Measurements from ENCODE around the gene GLIS1. TPM values are rescaled to one million over a fixed set of nuclear protein-coding genes. Genes with fewer than 3 reads are reported as not detected.

Gene GLIS1
- polyA plus RNA-seq, 3 donors = not detected

DNA sequence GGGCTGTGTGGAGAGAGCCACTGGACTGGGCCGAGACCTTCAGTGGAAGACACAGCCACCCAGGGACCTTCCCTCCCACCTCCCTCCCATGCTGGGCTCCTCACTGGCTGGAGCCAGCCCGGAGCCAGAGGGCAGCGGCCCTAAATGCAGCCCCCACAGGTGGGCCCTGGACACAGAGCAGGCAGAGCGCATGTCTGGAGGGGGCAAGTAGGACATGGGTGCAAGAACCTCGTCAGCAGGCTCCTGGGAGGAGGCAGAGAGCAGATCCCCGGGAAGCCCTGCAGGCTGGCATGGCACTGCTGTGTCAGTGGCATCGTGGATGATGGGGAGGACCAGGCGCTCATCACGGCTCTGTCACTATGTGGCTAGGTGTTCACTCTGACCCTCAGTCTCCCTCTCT lies 234.1 kb downstream of the GLIS1 start:
- no peak overlapping the region for H2AFZ ChIP-seq (ENCODE audit: insufficient read depth, low read depth, low read length, poor library complexity, severe bottlenecking)
- no peaks in the 10 kb centered on the region for H3K79me2 ChIP-seq (ENCODE audit: insufficient read depth, low read length)
- Mint-ChIP-seq H3K27me3 (ENCODE audit: low read depth in 3 of 3) (peaks cover 2 to 3% (median 2%) of the 10 kb centered on the region in 3 donors), H3K4me3 (no peak overlapping the region), H3K9me3 (no peaks in the 10 kb centered on the region), H3K4me1 (peaks cover 5% of the 10 kb centered on the region), H3K27ac (no peak overlapping the region), H3K36me3 (no peaks in the 10 kb centered on the region)
- H3K4me2 ChIP-seq (replicated peaks; ENCODE audit: extremely low read depth, low read length, poor library complexity, severe bottlenecking) = no peak overlapping the region
- 93% methylated on average over 8 of the region's 9 CpGs for WGBS (ENCODE audit: insufficient coverage)
- DNase-seq = no peak
- intact Hi-C loops (cut with micrococcal nuclease) = no loop called here
- no peaks in the 10 kb centered on the region for H4K20me1 ChIP-seq (ENCODE audit: insufficient read depth, low read length)
- no peak overlapping the region for H3K9ac ChIP-seq (ENCODE audit: insufficient read depth, low read length, poor library complexity, severe bottlenecking)
- H3K4me1 ChIP-seq (ENCODE audit: control insufficient read depth in 1 of 2, insufficient read depth in 2 of 2, low read length in 2 of 2) = no peaks in the 10 kb centered on the region
- no peak overlapping the region for H3K27ac ChIP-seq (ENCODE audit: low read depth in 1 of 2, low read length in 2 of 2)
- TF ChIP-seq, protein P1, sequence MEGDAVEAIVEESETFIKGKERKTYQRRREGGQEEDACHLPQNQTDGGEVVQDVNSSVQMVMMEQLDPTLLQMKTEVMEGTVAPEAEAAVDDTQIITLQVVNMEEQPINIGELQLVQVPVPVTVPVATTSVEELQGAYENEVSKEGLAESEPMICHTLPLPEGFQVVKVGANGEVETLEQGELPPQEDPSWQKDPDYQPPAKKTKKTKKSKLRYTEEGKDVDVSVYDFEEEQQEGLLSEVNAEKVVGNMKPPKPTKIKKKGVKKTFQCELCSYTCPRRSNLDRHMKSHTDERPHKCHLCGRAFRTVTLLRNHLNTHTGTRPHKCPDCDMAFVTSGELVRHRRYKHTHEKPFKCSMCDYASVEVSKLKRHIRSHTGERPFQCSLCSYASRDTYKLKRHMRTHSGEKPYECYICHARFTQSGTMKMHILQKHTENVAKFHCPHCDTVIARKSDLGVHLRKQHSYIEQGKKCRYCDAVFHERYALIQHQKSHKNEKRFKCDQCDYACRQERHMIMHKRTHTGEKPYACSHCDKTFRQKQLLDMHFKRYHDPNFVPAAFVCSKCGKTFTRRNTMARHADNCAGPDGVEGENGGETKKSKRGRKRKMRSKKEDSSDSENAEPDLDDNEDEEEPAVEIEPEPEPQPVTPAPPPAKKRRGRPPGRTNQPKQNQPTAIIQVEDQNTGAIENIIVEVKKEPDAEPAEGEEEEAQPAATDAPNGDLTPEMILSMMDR (IDR thresholded peaks at IDR 0.05) = no peak
- H3K27me3 ChIP-seq (ENCODE audit: control insufficient read depth in 2 of 2, insufficient read depth in 2 of 2, low read length in 2 of 2) = no peaks in the 10 kb centered on the region
- no peak overlapping the region for H3K4me3 ChIP-seq (replicated peaks in 1 of 3; ENCODE audit: low read depth in 2 of 3, low read length in 3 of 3)
- no peaks in the 10 kb centered on the region for H3K36me3 ChIP-seq (replicated peaks in 1 of 2; ENCODE audit: control insufficient read depth in 1 of 2, insufficient read depth in 2 of 2, low read length in 2 of 2)
- no peaks in the 10 kb centered on the region for H3K9me3 ChIP-seq (replicated peaks in 1 of 2; ENCODE audit: control insufficient read depth in 1 of 2, insufficient read depth in 1 of 2, low read length in 2 of 2)

DNA sequence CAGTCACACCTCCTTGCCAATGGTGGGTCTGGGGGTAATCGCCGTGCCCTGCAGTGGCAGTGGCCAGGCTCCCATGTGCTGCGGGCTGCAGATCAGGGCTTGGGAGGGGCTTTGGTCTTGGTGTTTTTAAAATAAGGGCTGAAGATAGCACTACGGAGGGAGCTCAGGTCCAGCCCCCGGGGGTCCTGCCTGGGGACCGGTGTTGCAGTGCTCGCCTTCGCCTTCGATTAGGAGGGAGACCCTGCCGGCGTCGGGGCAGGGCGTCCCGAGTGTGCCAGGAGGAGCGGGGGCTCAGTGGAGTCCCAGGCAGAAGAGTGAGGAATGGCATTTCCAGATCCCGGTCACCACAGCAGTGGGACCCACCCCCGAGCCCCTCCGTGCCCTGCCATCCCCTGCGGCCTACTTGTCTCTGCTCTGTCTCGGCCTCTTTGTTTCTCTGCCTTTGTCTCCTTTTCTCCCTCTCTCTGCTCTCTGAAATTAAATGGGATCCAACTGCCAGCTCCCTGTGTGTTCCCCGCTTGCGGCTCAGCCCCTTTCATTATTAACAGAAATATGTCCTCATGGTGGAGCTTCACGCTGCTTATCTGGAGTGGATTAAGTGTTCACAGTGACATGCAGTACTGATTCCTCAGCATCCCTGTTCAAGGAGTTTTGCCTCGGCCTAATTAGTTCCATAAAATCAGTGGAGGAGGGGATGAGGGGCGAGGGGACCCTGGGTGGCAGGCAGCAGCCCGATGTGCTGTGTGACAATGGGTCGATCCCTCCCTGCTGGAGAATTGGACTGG lies 235.3 kb downstream of the GLIS1 start:
- Mint-ChIP-seq H3K4me1 (peaks cover 3% of the 10 kb centered on the region), H3K27me3 (ENCODE audit: low read depth in 3 of 3) (peaks cover 2 to 3% (median 2%) of the 10 kb centered on the region in 3 donors), H3K36me3 (no peaks in the 10 kb centered on the region), H3K9me3 (no peaks in the 10 kb centered on the region), H3K4me3 (no peak overlapping the region), H3K27ac (peak overlapping the region in 1 of 7 donors; percentile 53)
- no peak for DNase-seq
- no peak overlapping the region for H3K27ac ChIP-seq (ENCODE audit: low read depth in 1 of 2, low read length in 2 of 2)
- H3K27me3 ChIP-seq (ENCODE audit: control insufficient read depth in 2 of 2, insufficient read depth in 2 of 2, low read length in 2 of 2) = no peaks in the 10 kb centered on the region
- no peaks in the 10 kb centered on the region for H3K36me3 ChIP-seq (replicated peaks in 1 of 2; ENCODE audit: control insufficient read depth in 1 of 2, insufficient read depth in 2 of 2, low read length in 2 of 2)
- no peak overlapping the region for H3K9ac ChIP-seq (ENCODE audit: insufficient read depth, low read length, poor library complexity, severe bottlenecking)
- no peaks in the 10 kb centered on the region for H3K4me1 ChIP-seq (ENCODE audit: control insufficient read depth in 1 of 2, insufficient read depth in 2 of 2, low read length in 2 of 2)
- H3K9me3 ChIP-seq (replicated peaks in 1 of 2; ENCODE audit: control insufficient read depth in 1 of 2, insufficient read depth in 1 of 2, low read length in 2 of 2) = no peaks in the 10 kb centered on the region
- H3K4me3 ChIP-seq (replicated peaks in 1 of 3; ENCODE audit: low read depth in 2 of 3, low read length in 3 of 3) = no peak overlapping the region
- no peak overlapping the region for H2AFZ ChIP-seq (ENCODE audit: insufficient read depth, low read depth, low read length, poor library complexity, severe bottlenecking)
- no peaks in the 10 kb centered on the region for H3K79me2 ChIP-seq (ENCODE audit: insufficient read depth, low read length)
- 96% methylated on average over 22 of the region's 27 CpGs for WGBS (ENCODE audit: insufficient coverage)
- no peak overlapping the region for H3K4me2 ChIP-seq (replicated peaks; ENCODE audit: extremely low read depth, low read length, poor library complexity, severe bottlenecking)
- intact Hi-C loops (cut with micrococcal nuclease) = no loop called here
- TF ChIP-seq, protein P1 (IDR thresholded peaks at IDR 0.05) = no peak
- no peaks in the 10 kb centered on the region for H4K20me1 ChIP-seq (ENCODE audit: insufficient read depth, low read length)
